HS-5 (cell line): Measurements from ENCODE around the gene FOXP4.

Source experiments
- DNase-seq: peaks from one replicate; pipeline ENCODE4 v3.0.0-alpha.2; 2012; ENCODE audit warnings: low read depth

FOXP4 gene

GRCh38 chr6:41646026-41646795 is 100.0 kb downstream of the FOXP4 start:
- no peak for DNase-seq

- no peak for DNase-seq
Measured at GRCh38 chr6:41647061-41647511, 100.9 kb downstream of the FOXP4 start.

GRCh38 chr6:41648070-41648585 is 101.9 kb downstream of the FOXP4 start:
- no peak for DNase-seq

GRCh38 chr6:41648921-41649320 is 102.7 kb downstream of the FOXP4 start:
- no peak for DNase-seq

- DNase-seq: no peak
Measured at GRCh38 chr6:41649596-41649995, 103.4 kb downstream of the FOXP4 start.

GRCh38 chr6:41650120-41650519 is 103.9 kb downstream of the FOXP4 start:
- no peak for DNase-seq

GRCh38 chr6:41651246-41651961 is 105.2 kb downstream of the FOXP4 start:
- no peak for DNase-seq
